OCI-M1 (cell line): ENCODE data around the gene CNTNAP2.

Experiments used
- DNase-seq: peaks from one replicate; lab custom pipeline; 2025; lab: John Stamatoyannopoulos, UW

CNTNAP2 gene

DNA sequence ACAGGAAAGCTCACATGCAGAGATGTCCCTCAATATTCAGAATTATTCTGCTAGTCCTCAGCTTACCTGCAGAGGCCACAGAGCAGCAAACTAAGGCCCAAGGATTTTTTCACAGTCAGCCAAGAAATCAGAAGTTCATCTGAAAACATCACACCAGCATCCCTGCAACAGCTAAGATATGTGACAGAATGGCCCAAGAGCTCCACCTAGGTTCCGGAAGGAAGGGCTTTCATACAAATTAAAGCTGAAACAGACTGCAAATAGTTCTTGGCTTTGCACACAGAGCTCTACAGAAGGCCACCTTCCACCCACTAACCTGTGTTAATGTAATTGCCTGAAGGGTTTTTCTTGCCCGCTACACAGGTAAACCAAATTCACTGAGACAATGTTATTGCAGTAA, 2035.2 kb downstream of the CNTNAP2 start:
- no peak for DNase-seq

DNA sequence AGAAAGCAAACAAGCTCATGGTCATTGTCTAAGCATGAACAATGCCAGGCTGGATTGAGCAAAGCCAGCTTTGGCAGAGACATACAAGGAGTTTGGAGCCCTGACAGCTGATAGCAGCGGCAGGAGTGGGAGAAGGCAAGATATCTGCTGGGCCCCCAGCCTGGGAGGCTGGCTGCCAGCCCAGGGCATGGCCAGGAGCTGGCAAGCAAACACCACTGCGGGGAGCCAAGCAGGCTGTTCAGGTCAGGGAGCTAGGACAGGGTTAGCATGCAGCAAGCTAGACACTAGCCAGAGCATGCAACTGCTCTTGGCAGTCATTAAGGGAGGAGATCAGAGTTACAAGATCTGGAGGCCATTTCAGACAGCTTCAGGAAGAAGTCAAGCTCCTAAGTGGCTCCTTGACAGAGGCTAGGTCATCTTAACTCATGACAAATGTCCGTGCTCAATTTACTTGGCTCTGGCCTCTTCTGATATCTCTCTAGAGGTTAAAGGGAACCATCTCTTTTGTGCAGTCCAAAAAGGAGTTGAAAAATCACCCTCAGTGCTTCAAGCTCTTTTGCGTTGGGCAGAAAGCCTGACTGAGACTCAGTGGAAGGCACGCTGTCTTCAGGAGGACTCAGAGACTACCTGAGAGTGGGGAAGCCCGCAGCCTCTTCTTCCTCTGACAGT, 2037.1 kb downstream of the CNTNAP2 start:
- no peak for DNase-seq

- DNase-seq: no peak
These were observed 2038.4 kb downstream of the CNTNAP2 start for GRCh38 chr7:148155000-148155399.

- DNase-seq: no peak
These were observed 2039.2 kb downstream of the CNTNAP2 start for GRCh38 chr7:148155826-148156225.

GRCh38 chr7:148156233-148156632, 2039.6 kb downstream of the CNTNAP2 start:
- no peak for DNase-seq

GRCh38 chr7:148159331-148159730, 2042.7 kb downstream of the CNTNAP2 start:
- no peak for DNase-seq

GRCh38 chr7:148161776-148162175, 2045.2 kb downstream of the CNTNAP2 start:
- no peak for DNase-seq

DNA sequence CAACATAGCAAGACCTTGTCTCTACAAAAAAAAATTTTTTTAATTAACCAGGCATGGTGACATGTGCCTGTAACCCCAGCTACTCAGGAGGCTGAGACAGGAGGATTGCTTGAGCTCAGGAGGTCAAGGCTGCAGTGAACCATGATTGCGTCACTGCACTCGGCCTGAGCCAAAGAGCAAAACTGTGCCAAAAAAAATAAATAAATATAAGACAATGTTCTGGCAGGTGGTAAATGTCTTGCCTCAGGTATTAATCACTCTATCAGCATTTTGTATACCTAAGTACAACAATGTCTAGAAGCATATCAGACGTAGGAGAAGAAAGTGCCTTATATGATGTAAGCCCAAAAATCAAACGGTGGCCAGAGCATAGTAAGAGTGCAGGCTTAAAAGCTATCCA, 2046.2 kb downstream of the CNTNAP2 start:
- DNase-seq: no peak

- no peak for DNase-seq
These were observed 2046.6 kb downstream of the CNTNAP2 start for GRCh38 chr7:148163246-148163645.

DNA sequence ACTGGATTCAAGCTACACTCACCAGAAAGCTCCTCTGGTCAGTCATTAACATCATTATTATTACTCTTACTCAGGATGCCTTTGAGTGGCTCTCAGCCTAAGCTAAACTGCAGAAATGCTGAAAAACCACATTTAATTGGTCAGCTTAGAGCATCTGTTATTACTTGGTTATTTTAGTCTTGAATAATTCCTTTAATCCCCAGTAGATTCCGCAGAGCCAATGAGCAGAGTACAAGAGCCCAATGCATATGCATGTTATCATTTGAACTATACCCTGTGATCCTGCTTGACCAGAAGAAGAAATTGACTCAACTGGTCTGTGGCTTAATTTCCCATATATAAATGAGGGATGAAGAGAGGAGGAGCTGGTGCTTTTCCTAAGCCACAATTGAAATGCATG, 2056.3 kb downstream of the CNTNAP2 start:
- no peak for DNase-seq

DNA sequence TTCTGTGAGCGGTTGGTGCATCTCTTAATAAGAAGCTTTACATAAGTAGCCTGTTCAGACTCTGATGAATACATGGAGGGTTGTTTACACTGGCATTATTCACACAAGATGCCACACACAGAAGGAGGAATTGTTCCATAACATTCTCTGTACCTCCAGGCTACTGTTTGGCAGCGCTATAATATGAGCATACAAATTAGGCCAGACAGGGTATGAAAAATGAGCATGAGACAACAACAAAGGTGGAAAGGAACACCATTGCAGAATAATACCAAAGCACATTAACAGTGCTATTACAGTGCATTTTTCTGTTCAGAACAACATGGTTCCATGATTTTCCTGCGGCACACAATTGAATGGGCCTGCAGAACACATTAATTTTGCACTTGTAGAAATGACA, 2056.8 kb downstream of the CNTNAP2 start:
- no peak for DNase-seq

DNA sequence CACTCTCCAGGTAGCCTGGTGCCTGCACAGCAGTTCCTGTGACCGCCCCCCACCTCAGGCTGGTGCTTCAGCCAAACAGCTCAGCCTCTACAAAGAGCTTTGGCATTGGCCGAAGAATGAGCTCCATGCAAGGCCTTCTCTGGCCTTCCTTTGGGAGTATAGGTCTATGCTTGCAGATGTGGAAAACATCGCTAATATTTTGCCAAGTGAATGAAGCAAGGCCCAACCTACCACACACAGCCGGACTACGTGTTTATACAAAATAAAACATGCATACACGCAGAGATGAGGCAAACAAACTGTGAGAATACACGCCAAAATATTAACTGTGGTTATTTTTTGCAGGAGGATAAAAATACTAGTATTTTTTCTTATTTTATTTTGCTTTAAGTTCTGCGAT, 2057.8 kb downstream of the CNTNAP2 start:
- DNase-seq: no peak

- no peak for DNase-seq
These were observed 2058.9 kb downstream of the CNTNAP2 start for GRCh38 chr7:148175512-148175911.

DNA sequence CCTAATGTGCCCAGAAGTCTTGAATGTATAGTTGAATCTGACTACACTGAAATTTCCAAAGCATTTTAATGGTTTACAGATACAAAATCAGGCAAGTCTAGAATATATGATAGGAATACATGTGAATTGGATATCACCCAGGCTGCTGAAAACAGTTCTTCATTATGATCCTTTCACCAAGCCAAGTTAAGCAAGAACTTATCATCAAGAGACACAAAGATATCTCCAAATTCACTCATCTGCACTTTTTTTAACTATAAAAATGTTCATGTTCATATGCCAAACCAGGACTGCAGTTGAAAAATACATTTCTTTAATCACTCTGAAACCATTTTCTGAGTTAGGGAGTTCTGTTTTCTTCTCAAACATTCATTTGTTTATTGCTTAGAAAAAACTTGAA, 2061.4 kb downstream of the CNTNAP2 start:
- DNase-seq: no peak

GRCh38 chr7:148180075-148180474, 2063.5 kb downstream of the CNTNAP2 start:
- no peak for DNase-seq

DNA sequence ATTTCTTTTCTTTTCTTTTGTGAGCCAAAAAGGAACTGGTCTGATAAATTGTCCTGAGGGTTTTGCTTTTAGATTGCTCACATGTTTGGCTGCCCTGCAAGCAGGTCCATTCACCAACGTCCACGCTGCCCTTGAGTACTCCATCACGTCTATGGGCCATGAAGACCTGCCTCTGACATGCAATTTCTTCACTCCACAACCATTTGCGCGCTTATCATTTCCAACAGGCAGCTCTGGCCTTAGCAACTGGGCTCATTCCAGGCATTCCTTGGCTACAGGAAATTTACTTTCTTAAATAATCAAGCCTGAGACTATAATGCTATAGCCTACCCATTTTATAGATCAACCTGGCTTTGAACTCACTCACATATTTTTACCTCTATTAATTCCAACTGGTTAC, 2065.7 kb downstream of the CNTNAP2 start:
- peak; percentile 16 for DNase-seq

GRCh38 chr7:148185041-148185440, 2068.4 kb downstream of the CNTNAP2 start:
- no peak for DNase-seq

GRCh38 chr7:148187471-148187870, 2070.9 kb downstream of the CNTNAP2 start:
- DNase-seq: no peak

DNA sequence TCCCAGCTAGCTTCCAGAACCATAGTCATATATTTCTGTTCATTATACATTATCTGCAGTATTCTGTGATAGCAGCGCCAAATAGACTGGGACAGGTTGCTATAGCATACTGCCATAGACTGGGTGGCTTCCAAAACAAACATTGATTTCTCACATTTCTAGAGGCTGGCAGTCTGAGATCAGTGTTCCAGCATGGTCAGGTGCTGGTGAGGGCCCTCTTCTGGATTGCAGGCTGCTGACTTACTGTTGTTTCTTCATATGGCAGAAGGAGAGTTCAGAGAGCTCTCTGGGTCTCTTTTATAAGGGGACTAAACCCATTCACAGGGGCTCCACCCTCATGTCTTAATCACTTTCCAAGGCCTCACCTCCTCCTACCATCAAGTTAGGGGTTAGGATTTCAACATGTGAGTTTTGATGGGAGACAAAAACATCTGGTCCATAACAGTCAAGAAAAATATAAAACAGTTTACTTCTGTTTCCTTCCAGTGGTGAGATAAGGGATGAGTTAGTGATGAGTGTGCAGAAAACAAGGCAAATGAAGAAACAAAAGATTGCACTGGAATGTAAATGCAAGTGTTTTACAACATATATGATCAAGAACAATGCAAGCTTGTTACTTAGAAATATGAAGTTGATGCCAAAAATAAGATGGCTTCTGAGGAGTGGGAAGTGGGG, 2074.9 kb downstream of the CNTNAP2 start:
- peak; percentile 69 for DNase-seq

DNA sequence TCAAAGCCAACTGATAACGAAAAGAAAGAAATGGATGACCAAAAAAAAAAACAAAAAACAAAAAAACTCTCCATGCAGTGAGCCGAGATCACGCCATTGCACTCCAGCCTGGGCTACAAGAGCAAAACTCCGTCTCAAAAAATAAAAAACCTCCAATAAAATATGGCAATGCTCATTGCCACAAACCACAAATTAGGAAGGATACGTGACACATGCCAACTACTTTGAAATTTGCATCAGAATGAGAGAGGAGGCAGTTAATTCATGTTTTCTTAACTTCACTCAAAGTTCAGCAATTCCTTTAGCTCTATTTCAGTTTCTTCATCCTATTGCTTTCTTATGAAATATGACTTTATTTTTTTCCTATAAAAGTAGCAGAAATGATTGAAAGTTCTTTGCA, 2075.9 kb downstream of the CNTNAP2 start:
- DNase-seq: peak; percentile 2

GRCh38 chr7:148201992-148202391, 2085.4 kb downstream of the CNTNAP2 start:
- no peak for DNase-seq

DNA sequence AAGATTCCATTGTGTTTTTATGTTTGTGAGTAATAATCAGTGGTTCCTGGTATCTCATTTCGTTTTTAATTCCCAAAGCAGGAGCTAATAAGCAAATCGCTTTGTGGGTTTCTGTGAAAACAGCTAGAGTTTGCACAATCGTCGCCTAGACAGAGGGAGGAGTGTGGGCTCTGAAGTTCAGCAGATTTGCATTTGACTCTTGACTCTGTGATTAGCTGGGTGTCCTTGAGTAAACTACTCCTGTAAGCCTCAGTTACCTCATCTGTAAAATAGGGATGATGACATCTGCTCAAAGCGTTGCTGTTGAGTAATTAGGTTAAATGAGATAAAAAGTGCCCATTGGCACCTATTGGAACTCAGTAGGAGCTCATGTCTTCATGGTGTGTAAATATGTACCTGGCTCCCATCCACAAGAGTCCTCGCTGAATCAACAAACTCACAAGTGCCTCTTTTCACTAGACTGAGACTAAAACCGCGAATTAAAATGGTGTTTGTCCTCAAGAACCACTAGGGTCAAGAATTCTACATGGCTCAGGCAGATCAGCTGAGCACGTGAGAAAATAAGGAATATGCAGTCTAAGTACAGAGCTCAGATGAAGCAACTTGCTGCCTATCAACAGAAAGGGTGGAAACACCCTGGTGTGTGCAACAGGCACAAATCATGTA, 2088.2 kb downstream of the CNTNAP2 start:
- no peak for DNase-seq

- DNase-seq: no peak
These were observed 2093.1 kb downstream of the CNTNAP2 start for GRCh38 chr7:148209643-148210190.
